ENCODE measurements around the gene MPP7.

The MPP7 gene

GRCh38 chr10:28282336-28282735, 20.5 kb downstream of the MPP7 start:
- no peak for TF ChIP-seq CTCF (IDR thresholded peaks at IDR 0.05; ENCODE audit: extremely low read depth, missing control alignments)
- DNase-seq (ENCODE audit: low spot score) = no peak

- no peak for DNase-seq (ENCODE audit: low spot score)
- TF ChIP-seq CTCF (IDR thresholded peaks at IDR 0.05; ENCODE audit: extremely low read depth, missing control alignments) = no peak
Measured at GRCh38 chr10:28281726-28282315, 21.0 kb downstream of the MPP7 start.

DNA sequence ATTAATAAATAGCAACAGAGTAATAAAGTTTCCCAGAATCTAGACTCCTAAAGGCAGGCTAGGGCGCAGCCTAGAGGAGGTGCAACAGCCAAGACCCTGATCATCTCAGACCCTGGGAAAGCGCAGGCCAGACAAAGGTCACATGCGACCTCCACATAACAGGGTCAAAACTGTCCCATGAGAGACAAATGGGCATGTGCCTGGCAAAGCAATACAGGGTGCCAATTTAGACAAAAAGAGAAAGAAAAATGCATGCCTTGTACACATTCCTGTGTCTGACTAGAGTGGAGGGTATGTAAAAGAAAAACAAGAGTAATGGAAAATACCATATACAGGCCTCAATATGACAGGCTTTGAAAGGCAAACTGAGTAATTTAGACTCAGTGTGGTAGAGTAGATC, 22.2 kb downstream of the MPP7 start:
- no peak for DNase-seq (ENCODE audit: low spot score)
- no peak for TF ChIP-seq CTCF (IDR thresholded peaks at IDR 0.05; ENCODE audit: extremely low read depth, missing control alignments)

DNA sequence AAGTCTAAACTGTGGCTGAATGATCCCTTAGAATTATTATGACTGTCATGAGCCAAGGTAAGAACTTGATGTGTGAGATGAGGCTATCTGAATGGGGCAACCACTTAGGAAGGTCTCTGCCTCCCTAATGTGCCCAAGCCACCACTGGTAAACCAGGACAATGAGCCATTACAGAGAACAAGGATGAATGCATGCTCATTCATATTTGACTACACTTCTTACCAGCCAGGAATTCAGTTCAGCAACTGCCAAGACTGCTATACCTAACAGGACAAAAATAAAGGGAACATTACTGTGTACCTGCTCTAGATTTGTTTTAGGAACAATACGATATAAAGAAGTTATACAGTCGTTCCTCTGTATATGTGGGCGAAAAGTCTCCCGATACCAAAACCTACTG, 23.0 kb downstream of the MPP7 start:
- no peak for DNase-seq (ENCODE audit: low spot score)
- TF ChIP-seq CTCF (IDR thresholded peaks at IDR 0.05; ENCODE audit: extremely low read depth, missing control alignments) = no peak

DNA sequence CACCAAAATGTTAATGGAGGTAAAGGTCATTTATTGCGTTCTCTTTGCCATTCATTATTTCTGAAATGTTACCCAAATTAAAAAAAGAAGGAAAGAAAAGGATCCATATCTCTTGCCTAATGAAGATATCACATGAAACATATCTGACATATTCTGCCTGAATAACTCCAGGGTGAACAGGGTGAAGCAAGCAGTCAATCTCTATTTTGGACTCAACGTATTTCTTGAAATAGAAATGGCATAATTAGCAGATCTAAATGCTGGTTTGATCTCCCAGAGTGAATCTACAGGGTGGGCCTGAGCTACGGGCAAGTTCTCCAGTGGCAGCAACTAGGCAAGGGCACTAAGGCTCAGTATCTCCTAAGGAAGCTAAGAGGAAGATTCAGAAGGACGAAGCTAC, 24.0 kb downstream of the MPP7 start:
- DNase-seq (ENCODE audit: low spot score) = no peak
- TF ChIP-seq CTCF (IDR thresholded peaks at IDR 0.05; ENCODE audit: extremely low read depth, missing control alignments) = no peak

DNA sequence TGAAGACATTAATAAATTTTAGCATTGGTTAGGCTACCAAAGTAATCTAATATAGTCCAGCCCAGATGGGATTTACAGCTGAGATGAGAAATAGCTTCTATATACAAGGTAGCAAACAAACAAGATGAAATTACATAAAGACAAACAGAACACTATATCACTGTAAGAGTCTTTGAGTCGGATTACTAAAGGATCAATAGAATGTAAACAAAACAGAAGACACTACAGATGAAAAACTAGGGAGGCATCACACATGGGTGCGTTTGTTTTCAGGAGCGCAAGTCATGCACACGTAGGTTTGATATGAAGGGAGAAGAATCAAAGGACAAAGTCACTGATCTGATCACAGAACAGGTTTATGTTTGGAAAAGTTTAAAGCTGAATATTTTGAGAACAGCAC, 26.5 kb downstream of the MPP7 start:
- TF ChIP-seq CTCF (IDR thresholded peaks at IDR 0.05; ENCODE audit: extremely low read depth, missing control alignments) = no peak
- no peak for DNase-seq (ENCODE audit: low spot score)

GRCh38 chr10:28274475-28274874, 28.4 kb downstream of the MPP7 start:
- DNase-seq (ENCODE audit: low spot score) = no peak
- no peak for TF ChIP-seq CTCF (IDR thresholded peaks at IDR 0.05; ENCODE audit: extremely low read depth, missing control alignments)

Data from GM20000 (cell line).